Thyroid gland (tissue), 4 donors: ENCODE data around the gene B3GNT7.

Experiments
- CTCF ChIP-seq, 6 experiments: fragments of 200-600 bp in 3 of 6; fragments of 450-650 bp in 3 of 6; sonication (generic) in 3 of 6; IDR thresholded peaks; one replicate each; pipeline ENCODE4 v1.5.1; 2016 to 2019; ENCODE audit warnings: antibody characterized with exemption in 6 of 6, mild to moderate bottlenecking in 2 of 6, inconsistent platforms in 1 of 6, moderate library complexity in 1 of 6
- POLR2A ChIP-seq, 2 donors: fragments of 450-650 bp; IDR thresholded peaks; one replicate each; pipeline ENCODE4 v1.6.1; 2017; ENCODE audit warnings: antibody characterized with exemption in 2 of 2, mild to moderate bottlenecking in 2 of 2, moderate library complexity in 1 of 2

DNA sequence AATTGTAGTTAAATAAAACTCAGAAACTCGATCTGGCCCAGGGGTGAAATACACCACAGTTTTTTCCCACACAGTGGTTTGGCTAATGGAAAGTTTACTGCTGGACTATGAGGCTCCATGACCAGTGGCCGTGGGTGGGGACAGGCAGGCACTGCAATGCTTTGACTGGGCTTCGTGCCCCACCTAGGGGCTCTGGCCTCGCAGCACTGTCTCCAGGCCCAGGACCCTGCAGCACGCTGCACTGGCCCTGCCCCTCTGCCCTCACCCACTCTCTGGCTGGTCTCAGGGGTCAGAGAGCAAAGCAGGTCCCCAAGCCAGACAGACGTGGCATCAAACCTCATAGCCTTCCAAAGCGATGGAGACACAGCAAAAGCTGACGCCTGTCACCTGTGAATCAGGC, 13.4 kb upstream of the B3GNT7 start:
- TF ChIP-seq CTCF (IDR thresholded peaks at IDR 0.05) (no peak), POLR2A (IDR thresholded peaks at IDR 0.05) (no peak)
